Astrocyte of the cerebellum (primary cell): ENCODE data around the gene DEGS2.

Experiments
- DNase-seq: peaks from one replicate; pipeline ENCODE4 v3.0.0-alpha.2; 2011; ENCODE audit warnings: low read depth
- H3K4me3 ChIP-seq: 2 replicates; pipeline ENCODE4 v1.5.1; 2011; ENCODE audit warnings: mild to moderate bottlenecking, low read depth, low read length, moderate library complexity
- CTCF ChIP-seq: IDR thresholded peaks from 2 replicates; pipeline ENCODE4 v1.5.1; 2012; ENCODE audit warnings: low read length, low read depth, moderate library complexity, mild to moderate bottlenecking; ENCODE audit errors: missing control alignments
- in situ Hi-C: cut with HindIII; loops from 2 replicates; pipeline ENCODE4 v1.10.0; 2017; ENCODE audit warnings: low sequenced_read_pairs

DEGS2 gene

GRCh38 chr14:100143934-100144333, 15.5 kb downstream of the DEGS2 start:
- no peak for TF ChIP-seq CTCF
- in situ Hi-C loops = no loop called here
- no peak overlapping the region for H3K4me3 ChIP-seq
- no peak for DNase-seq

GRCh38 chr14:100143523-100143922, 15.9 kb downstream of the DEGS2 start:
- TF ChIP-seq CTCF = no peak
- DNase-seq = no peak
- in situ Hi-C loops = no loop called here
- H3K4me3 ChIP-seq = no peak overlapping the region

GRCh38 chr14:100142073-100143040, 17.1 kb downstream of the DEGS2 start:
- no peak for DNase-seq
- in situ Hi-C loops = no loop called here
- H3K4me3 ChIP-seq = no peak overlapping the region
- TF ChIP-seq CTCF = no peak

- TF ChIP-seq CTCF = no peak
- in situ Hi-C loops = no loop called here
- H3K4me3 ChIP-seq = no peak overlapping the region
- no peak for DNase-seq
Observed at GRCh38 chr14:100141098-100141497, 18.3 kb downstream of the DEGS2 start.

- DNase-seq = no peak
Observed at GRCh38 chr14:100140452-100141078, 18.9 kb downstream of the DEGS2 start.

GRCh38 chr14:100138955-100139354, 20.5 kb downstream of the DEGS2 start:
- no peak overlapping the region for H3K4me3 ChIP-seq
- in situ Hi-C loops = no loop called here
- no peak for DNase-seq
- TF ChIP-seq CTCF = no peak

More at GRCh38 chr14:100140452-100141078, 18.9 kb downstream of the DEGS2 start:
- in situ Hi-C loops = no loop called here
- TF ChIP-seq CTCF = peak; percentile 51
- no peak overlapping the region for H3K4me3 ChIP-seq
